ENCODE measurements around the gene MAPK10. TPM values are rescaled to one million over a fixed set of nuclear protein-coding genes. Genes with fewer than 3 reads are reported as not detected.

Gene MAPK10
- total RNA-seq, 1 donor from 2014 or later, result 2.0 TPM

DNA sequence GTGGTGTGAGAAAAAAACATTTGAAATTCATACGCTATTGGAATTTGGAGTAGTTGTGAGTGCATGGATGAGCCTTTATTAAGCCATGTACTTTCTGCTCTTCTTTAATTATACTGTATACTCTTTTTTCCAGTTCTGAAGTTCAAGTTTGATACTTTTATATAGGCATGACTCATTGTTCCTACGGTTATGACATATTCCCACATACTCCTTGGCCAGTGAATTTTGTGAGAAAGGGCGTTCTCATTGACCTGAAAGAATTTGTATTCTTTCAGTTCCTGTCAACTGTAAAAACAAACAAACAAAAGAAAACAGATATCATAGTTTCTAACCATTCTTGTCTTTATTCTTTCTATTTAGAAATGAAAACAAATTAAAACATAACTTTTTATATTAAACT lies 407.3 kb downstream of the MAPK10 start:
- Mint-ChIP-seq H3K4me3 (ENCODE audit: unreplicated experiment) (no peak overlapping the region), H3K4me1 (ENCODE audit: unreplicated experiment) (peaks cover 14% of the 10 kb centered on the region), H3K9me3 (ENCODE audit: unreplicated experiment) (no peaks in the 10 kb centered on the region), H3K36me3 (ENCODE audit: low read depth, unreplicated experiment) (no peaks in the 10 kb centered on the region), H3K27ac (ENCODE audit: unreplicated experiment) (peak overlapping the region; percentile 51), H3K27me3 (ENCODE audit: unreplicated experiment) (no peaks in the 10 kb centered on the region)
- no peak for TF ChIP-seq CTCF (IDR thresholded peaks at IDR 0.05; ENCODE audit: unreplicated experiment)
- no peak for DNase-seq (ENCODE audit: low spot score)

DNA sequence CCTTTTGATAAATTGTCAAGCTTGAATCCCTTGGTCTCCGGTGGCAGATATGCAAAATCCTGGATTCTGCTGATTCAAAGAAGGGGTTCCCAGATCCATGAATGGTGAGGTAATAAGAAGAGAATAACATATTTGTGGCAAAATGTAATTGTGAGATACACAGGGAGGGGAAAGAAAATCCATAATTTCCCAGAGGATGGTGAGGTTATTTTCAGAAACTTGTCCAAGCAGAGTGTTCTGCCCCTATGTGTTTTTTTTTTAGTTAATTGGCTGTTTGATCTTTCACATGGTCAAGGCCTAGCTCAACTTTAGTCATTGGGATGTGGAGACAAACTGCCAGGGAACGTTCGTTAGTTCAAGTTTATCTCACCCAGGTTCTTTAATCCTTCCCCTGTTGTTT lies 408.8 kb downstream of the MAPK10 start:
- Mint-ChIP-seq H3K4me3 (ENCODE audit: unreplicated experiment) (no peak overlapping the region), H3K36me3 (ENCODE audit: low read depth, unreplicated experiment) (no peaks in the 10 kb centered on the region), H3K9me3 (ENCODE audit: unreplicated experiment) (no peaks in the 10 kb centered on the region), H3K4me1 (ENCODE audit: unreplicated experiment) (peaks cover 14% of the 10 kb centered on the region), H3K27ac (ENCODE audit: unreplicated experiment) (no peak overlapping the region), H3K27me3 (ENCODE audit: unreplicated experiment) (no peaks in the 10 kb centered on the region)
- no peak for TF ChIP-seq CTCF (IDR thresholded peaks at IDR 0.05; ENCODE audit: unreplicated experiment)
- DNase-seq (ENCODE audit: low spot score), result no peak

- Mint-ChIP-seq H3K9me3 (ENCODE audit: unreplicated experiment) (no peaks in the 10 kb centered on the region), H3K27ac (ENCODE audit: unreplicated experiment) (no peak overlapping the region), H3K36me3 (ENCODE audit: low read depth, unreplicated experiment) (no peaks in the 10 kb centered on the region), H3K4me1 (ENCODE audit: unreplicated experiment) (no peaks in the 10 kb centered on the region), H3K27me3 (ENCODE audit: unreplicated experiment) (no peaks in the 10 kb centered on the region), H3K4me3 (ENCODE audit: unreplicated experiment) (no peak overlapping the region)
- TF ChIP-seq CTCF (IDR thresholded peaks at IDR 0.05; ENCODE audit: unreplicated experiment), result no peak
- DNase-seq (ENCODE audit: low spot score), result no peak
Measured at GRCh38 chr4:85946821-85947220, 413.0 kb downstream of the MAPK10 start.

GRCh38 chr4:85942107-85942506 lies 417.7 kb downstream of the MAPK10 start:
- no peak for DNase-seq (ENCODE audit: low spot score)
- Mint-ChIP-seq H3K4me1 (ENCODE audit: unreplicated experiment) (no peaks in the 10 kb centered on the region), H3K27ac (ENCODE audit: unreplicated experiment) (no peak overlapping the region), H3K9me3 (ENCODE audit: unreplicated experiment) (no peaks in the 10 kb centered on the region), H3K4me3 (ENCODE audit: unreplicated experiment) (no peak overlapping the region), H3K27me3 (ENCODE audit: unreplicated experiment) (no peaks in the 10 kb centered on the region), H3K36me3 (ENCODE audit: low read depth, unreplicated experiment) (no peaks in the 10 kb centered on the region)
- no peak for TF ChIP-seq CTCF (IDR thresholded peaks at IDR 0.05; ENCODE audit: unreplicated experiment)

DNA sequence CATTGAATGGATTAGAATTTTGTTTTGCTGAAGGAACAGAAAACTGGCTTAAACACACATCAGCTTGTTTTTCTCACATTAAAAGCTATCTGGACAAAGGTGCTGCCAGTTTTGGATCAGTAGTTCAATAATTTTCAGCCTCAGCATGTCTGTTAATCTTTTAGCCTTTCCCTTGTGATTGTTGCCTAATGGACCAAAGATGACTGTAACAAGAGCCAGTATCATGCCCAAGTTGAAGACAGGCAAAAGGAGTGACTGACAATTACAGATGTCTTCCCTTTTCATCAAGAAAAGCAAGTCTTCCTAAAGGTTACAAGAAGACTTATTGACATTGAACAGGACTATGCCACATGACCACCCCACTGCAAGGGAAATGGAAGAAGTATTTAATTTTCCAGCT lies 419.7 kb downstream of the MAPK10 start:
- H3K4me1 Mint-ChIP-seq (ENCODE audit: unreplicated experiment), result no peaks in the 10 kb centered on the region
- no peak overlapping the region for H3K4me3 Mint-ChIP-seq (ENCODE audit: unreplicated experiment)
- DNase-seq (ENCODE audit: low spot score), result no peak
- no peaks in the 10 kb centered on the region for H3K27me3 Mint-ChIP-seq (ENCODE audit: unreplicated experiment)
- H3K27ac Mint-ChIP-seq (ENCODE audit: unreplicated experiment), result no peak overlapping the region
- TF ChIP-seq CTCF (IDR thresholded peaks at IDR 0.05; ENCODE audit: unreplicated experiment), result no peak
- H3K9me3 Mint-ChIP-seq (ENCODE audit: unreplicated experiment), result no peaks in the 10 kb centered on the region
- no peaks in the 10 kb centered on the region for H3K36me3 Mint-ChIP-seq (ENCODE audit: low read depth, unreplicated experiment)

Other genes starting within 250 kb of the MAPK10 start
- 5.6 TPM for gene PTPN13, start 234.3 kb upstream of the MAPK10 start, total RNA-seq (ENCODE audit: unreplicated experiment)